HG02763 (cell line): ENCODE results near the gene COMTD1.
"Not testable (repeated sequence)": the region's sequence is repeated elsewhere in the genome, so short reads cannot be mapped to it uniquely, and the experiment has no call there.

ENCODE experiments used
- ATAC-seq: cut with Tn5 transposase; IDR thresholded peaks from one replicate; pipeline ENCODE4 v1.9.1; 2021; ENCODE audit warnings: mild to moderate bottlenecking, moderate library complexity; ENCODE audit not compliant: unreplicated experiment

Gene COMTD1

DNA sequence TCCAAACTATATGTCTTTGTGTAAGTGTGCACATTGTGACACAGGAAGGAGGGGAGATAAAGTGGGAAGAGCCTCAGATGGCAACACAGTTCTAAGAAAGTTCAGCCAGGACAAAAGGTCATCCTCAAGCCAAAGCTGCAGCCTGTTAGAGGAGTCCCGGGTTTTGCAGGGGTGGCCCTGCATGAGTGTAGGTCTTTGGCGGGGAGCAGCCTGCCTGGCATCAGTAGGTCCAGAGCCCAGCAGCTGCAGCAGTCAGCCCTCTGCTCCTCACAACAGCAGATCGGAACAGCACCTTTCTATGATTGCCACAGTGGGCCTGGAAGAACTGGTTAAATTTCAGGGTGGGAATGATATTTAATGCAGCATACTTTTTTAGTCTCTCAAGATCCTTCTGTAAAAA is 38.7 kb downstream of the COMTD1 start:
- no peak for ATAC-seq

DNA sequence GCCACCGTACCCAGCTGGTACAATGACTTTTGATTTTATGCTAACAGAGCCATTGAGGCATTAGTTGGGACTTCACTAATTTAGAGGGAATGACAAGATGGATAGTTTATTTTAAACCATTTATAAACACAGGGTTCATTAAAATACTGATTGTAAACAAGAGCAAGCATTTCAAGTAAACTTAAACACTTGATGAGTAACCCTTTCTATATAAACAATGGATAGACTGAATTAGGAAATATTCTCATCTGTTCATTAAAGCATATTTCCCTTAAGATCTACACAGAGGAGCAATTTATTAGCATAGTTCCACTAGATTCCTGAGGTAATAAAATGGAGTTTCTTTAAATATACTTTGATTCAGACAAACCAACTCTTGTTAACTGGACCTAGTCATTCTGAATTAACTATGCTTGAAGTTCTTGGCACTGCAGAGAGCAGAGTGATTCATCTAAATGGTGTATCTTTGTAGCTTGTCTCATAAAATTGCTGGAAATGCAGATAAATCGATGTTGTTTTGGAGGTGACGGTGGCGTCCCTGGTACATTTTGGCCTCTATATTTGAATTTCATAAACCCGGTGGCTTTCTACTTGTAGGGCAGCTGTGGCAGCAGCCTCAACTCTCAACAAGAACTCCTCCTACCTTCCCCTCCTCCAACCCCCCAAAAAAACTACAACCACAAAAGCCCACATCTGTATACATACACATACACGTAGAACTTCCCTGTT is 40.6 kb downstream of the COMTD1 start:
- no peak for ATAC-seq

DNA sequence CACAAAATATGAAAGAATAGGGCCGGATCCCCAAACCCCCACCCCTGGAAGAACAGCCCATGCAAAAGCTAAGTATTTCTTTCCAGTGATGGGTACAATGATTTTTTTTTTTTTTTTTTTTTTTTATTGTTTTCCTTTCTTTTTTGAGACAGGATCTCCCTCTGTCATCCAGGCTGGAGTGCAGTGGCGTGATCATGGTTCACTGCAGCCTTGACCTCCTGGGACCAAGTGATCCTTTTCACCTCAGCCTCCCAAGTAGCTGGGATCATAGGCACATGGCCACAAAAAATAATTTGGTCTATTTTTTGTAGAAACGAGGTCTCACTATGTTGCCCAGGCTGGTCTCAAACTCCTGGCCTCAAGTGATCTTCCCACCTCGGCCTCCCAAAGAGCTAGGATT is 41.1 kb downstream of the COMTD1 start:
- not testable (repeated sequence) for ATAC-seq

- no peak for ATAC-seq
Measured at GRCh38 chr10:75191821-75192568, 43.8 kb downstream of the COMTD1 start.

DNA sequence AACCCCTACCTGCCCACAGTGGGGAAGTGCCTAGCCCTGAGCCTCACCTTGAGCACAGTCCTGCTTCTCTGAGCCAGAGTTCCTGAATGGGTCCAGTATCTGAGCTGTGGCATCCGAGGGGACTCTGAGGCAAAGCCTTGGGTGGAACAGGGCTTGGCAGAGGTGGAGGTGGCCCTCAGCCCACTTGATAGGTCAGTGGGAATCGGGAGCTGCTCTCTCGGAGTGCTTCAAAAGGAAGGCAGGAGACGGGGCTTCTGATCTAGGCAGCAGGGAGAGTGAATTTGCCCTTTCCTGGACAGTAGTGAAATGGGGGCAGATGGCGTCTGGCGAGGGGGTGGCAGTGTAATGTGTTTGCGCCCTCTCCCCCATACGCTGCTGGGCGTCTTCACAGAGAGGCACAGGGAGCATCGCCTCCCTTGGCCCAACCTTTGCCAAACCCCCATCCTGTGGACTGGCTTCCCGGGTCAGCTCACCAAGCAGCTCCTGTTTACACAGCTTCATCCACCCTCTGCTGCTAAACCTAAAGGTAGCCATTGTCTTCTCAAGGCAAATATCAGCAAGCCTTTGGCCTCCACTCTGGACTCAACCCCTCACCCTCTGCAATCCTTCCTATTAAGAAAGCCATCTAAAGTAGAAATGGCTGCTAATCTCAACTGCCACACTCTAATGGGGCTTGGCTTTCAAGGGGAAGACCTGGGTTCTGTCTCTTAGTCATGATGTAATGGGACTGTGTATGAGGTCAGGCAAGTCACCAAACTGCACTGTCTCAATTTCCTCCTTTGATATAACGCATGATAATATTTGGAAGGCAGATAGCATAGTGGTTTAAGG is 46.3 kb downstream of the COMTD1 start:
- ATAC-seq: no peak

- ATAC-seq: not testable (repeated sequence)
Measured at GRCh38 chr10:75188522-75188921, 47.2 kb downstream of the COMTD1 start.

DNA sequence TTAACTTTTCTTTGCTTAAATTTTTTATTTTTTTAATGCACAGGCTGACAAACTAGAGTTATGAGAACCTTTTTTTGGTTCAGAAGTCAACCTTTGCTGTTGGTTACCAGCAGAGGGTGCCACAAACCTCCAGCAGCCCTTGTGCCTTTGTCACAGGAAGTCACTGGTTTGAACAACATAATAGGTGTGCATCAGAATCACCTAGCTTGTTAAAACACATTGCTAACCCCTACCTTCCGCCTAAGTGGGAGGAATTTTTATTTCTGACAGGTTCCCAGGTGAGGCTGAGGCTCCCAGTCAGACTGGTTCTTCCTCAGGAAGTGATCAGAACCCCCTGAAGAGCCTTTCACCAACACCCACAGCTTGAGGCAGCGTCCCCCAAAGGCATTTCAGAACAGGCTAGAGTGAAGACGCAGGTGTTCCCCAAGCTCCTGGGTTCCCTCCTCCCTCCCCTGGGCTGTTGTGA is 47.8 kb downstream of the COMTD1 start:
- ATAC-seq: no peak

DNA sequence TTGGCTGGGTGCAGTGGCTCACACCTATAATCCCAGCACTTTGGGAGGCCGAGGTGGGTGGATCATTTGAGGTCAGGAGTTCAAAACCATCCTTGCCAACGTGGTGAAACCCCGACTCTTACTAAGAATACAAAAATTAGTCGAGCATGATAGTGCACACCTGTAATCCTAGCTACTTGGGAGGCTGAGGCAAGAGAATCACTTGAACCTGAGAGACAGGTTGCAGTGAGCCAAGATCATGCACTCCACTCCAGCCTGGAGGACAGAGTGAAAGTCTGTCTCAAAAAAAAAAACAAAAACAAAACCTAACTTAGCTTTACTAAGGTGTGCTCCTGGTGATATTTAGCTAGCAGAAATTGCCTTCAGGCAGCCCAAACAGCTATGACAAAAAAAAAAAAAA is 49.4 kb downstream of the COMTD1 start:
- ATAC-seq: no peak
